GM19468 (cell line): ENCODE results near the gene EIF5.
"Not testable (repeated sequence)": the region's sequence is repeated elsewhere in the genome, so short reads cannot be mapped to it uniquely, and the experiment has no call there.

Experiments used
- ATAC-seq: cut with Tn5 transposase; IDR thresholded peaks from one replicate; pipeline ENCODE4 v1.9.1; 2021; ENCODE audit warnings: mild to moderate bottlenecking, moderate library complexity, moderate number of reproducible peaks; ENCODE audit not compliant: unreplicated experiment; ENCODE audit errors: extremely low read depth

The EIF5 gene

GRCh38 chr14:103332143-103332919 lies 1.7 kb upstream of the EIF5 start:
- ATAC-seq: no peak

GRCh38 chr14:103334644-103335622 lies 896 bp downstream of the EIF5 start:
- no peak for ATAC-seq

GRCh38 chr14:103336191-103336590 lies 2.2 kb downstream of the EIF5 start:
- ATAC-seq: no peak

- ATAC-seq: no peak
Observed at GRCh38 chr14:103337794-103338193, 3.8 kb downstream of the EIF5 start.

GRCh38 chr14:103339561-103339960 lies 5.5 kb downstream of the EIF5 start:
- no peak for ATAC-seq

- ATAC-seq: no peak
Observed at GRCh38 chr14:103340480-103341212, 6.6 kb downstream of the EIF5 start.

- no peak for ATAC-seq
Observed at GRCh38 chr14:103341250-103342129, 7.5 kb downstream of the EIF5 start.

GRCh38 chr14:103343164-103343879 lies 9.3 kb downstream of the EIF5 start:
- no peak for ATAC-seq

- no peak for ATAC-seq
Observed at GRCh38 chr14:103343905-103344797, 10.1 kb downstream of the EIF5 start.

- ATAC-seq: no peak
Observed at GRCh38 chr14:103346286-103346685, 12.2 kb downstream of the EIF5 start.

GRCh38 chr14:103347091-103347815 lies 13.2 kb downstream of the EIF5 start:
- ATAC-seq: no peak

GRCh38 chr14:103348154-103348553 lies 14.1 kb downstream of the EIF5 start:
- no peak for ATAC-seq

- ATAC-seq: no peak
Observed at GRCh38 chr14:103349982-103350381, 15.9 kb downstream of the EIF5 start.

GRCh38 chr14:103353362-103353761 lies 19.3 kb downstream of the EIF5 start:
- no peak for ATAC-seq

- ATAC-seq: no peak
Observed at GRCh38 chr14:103354141-103354540, 20.1 kb downstream of the EIF5 start.

GRCh38 chr14:103356024-103356682 lies 22.1 kb downstream of the EIF5 start:
- ATAC-seq: no peak

- ATAC-seq: not testable (repeated sequence)
Observed at GRCh38 chr14:103357552-103357951, 23.5 kb downstream of the EIF5 start.
